Caco-2 (cell line): ENCODE results near the gene KCNC4. TPM values are rescaled to one million over a fixed set of nuclear protein-coding genes. Genes with fewer than 3 reads are reported as not detected.

Experiments used
- BruUV-seq: library from RNA; stranded (reverse); fragments of 400-500 nt; replicated peaks from 2 replicates; lab custom pipeline; 2021; lab: Mats Ljungman, UMichigan
- CTCF ChIA-PET: fragments of 300-600 bp; sonication (Branson Sonifier 250); formaldehyde crosslinking; loops from one replicate; lab custom pipeline; 2022; ENCODE audit warnings: antibody characterized with exemption; lab: Charles Lee
- POLR2A ChIA-PET: fragments of 300-600 bp; sonication (Branson Sonifier 250); formaldehyde crosslinking; loops from one replicate; lab custom pipeline; 2022; ENCODE audit warnings: antibody characterized with exemption; lab: Charles Lee
- DNase-seq, 2 experiments: peaks; one replicate each; pipeline versions ENCODE4 v3.0.0 to v3.0.0-alpha.2; 2020 to 2022
- H3K27me3 ChIP-seq: replicated peaks from 2 replicates; pipeline ENCODE4 v1.6.0; 2011; ENCODE audit warnings: low read length; ENCODE audit not compliant: control insufficient read depth, insufficient read depth
- H3K36me3 ChIP-seq: 2 replicates; pipeline ENCODE4 v1.5.1; 2011; ENCODE audit warnings: low read length; ENCODE audit not compliant: control insufficient read depth, insufficient read depth
- H3K4me1 ChIP-seq: fragments of 250-450 bp; sonication (Bioruptor Pico); 2 replicates; pipeline ENCODE4 v1.5.1; 2020; ENCODE audit warnings: mild to moderate bottlenecking
- H3K4me3 ChIP-seq: 2 replicates; pipeline ENCODE4 v1.5.1; 2011; ENCODE audit warnings: low read depth, mild to moderate bottlenecking, control low read depth, low read length
- H3K9me3 ChIP-seq: fragments of 250-450 bp; sonication (Bioruptor Pico); 2 replicates; pipeline ENCODE4 v1.5.1; 2020; ENCODE audit warnings: mild to moderate bottlenecking, moderate library complexity
- H3K27ac Mint-ChIP-seq: one replicate; pipeline ENCODE4 v1.8.0; 2022; ENCODE audit warnings: mixed read lengths; ENCODE audit not compliant: unreplicated experiment
- H3K27me3 Mint-ChIP-seq: one replicate; pipeline ENCODE4 v1.8.0; 2022; ENCODE audit warnings: mixed read lengths; ENCODE audit not compliant: insufficient read depth, unreplicated experiment
- H3K36me3 Mint-ChIP-seq: one replicate; pipeline ENCODE4 v1.8.0; 2022; ENCODE audit warnings: mild to moderate bottlenecking, mixed read lengths; ENCODE audit not compliant: insufficient read depth, unreplicated experiment
- H3K4me1 Mint-ChIP-seq: one replicate; pipeline ENCODE4 v1.8.0; 2022; ENCODE audit warnings: low read depth, mixed read lengths; ENCODE audit not compliant: unreplicated experiment
- H3K4me3 Mint-ChIP-seq: one replicate; pipeline ENCODE4 v1.8.0; 2022; ENCODE audit warnings: mild to moderate bottlenecking, moderate library complexity, mixed read lengths; ENCODE audit not compliant: unreplicated experiment
- H3K9me3 Mint-ChIP-seq: one replicate; pipeline ENCODE4 v1.8.0; 2022; ENCODE audit warnings: mixed read lengths; ENCODE audit not compliant: unreplicated experiment
- CTCF ChIP-seq, 2 experiments: fragments of 200-600 bp in 1 of 2; IDR thresholded peaks; 1 replicate in 1 of 2; 2 replicates in 1 of 2; pipeline versions ENCODE4 v1.5.1 to v1.8.0; 2011 to 2022; ENCODE audit warnings: antibody characterized with exemption in 1 of 2, control low read depth in 1 of 2, inconsistent platforms in 1 of 2, low read depth in 1 of 2, low read length in 1 of 2, mild to moderate bottlenecking in 1 of 2, moderate library complexity in 1 of 2; ENCODE audit not compliant: insufficient read depth in 1 of 2, severe bottlenecking in 1 of 2, unreplicated experiment in 1 of 2
- intact Hi-C: fragments of 100-400 bp; cut with micrococcal nuclease; formaldehyde crosslinking; loops from one replicate; pipeline ENCODE4 v1.10.0; 2022; ENCODE audit not compliant: unreplicated experiment
- total RNA-seq: library from RNA; stranded (reverse); gene quantifications from 2 replicates; pipeline ENCODE4 v1.2.3, GENCODE V29; 2022

The KCNC4 gene
- total RNA-seq, 1 experiment from 2014 or later, result 5.3 TPM

DNA sequence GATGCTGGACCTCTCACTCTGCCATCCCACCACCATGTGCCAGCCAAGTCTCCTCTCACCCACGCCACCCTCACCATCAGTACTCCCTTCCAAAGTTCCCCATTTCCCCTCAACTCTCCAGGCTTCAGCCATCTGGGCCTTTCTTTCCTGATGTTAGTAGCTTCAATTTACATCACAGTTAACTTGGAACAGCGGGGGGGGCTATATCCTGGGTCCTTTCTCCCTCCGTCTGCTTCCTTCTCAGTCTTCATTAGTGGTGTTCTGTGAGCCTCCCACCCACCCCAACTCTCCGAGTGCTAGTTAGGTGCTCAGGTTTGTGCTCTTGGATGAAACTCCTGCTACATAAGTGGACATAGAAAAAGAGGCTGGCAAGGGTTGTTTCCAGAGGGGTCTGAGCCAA, 31.9 kb downstream of the KCNC4 start:
- H3K27me3 Mint-ChIP-seq, result peaks cover 3% of the 10 kb centered on the region
- no peaks in the 10 kb centered on the region for H3K4me1 Mint-ChIP-seq
- no peak overlapping the region for H3K4me3 Mint-ChIP-seq
- intact Hi-C loops, result no loop called here
- H3K36me3 Mint-ChIP-seq, result no peaks in the 10 kb centered on the region
- H3K27ac Mint-ChIP-seq, result no peak overlapping the region
- ChIA-PET CTCF (no interaction called here), POLR2A (no interaction called here)
- Histone ChIP-seq H3K4me1 (no peaks in the 10 kb centered on the region), H3K27me3 (no peaks in the 10 kb centered on the region), H3K4me3 (no peak overlapping the region), H3K9me3 (no peaks in the 10 kb centered on the region), H3K36me3 (no peaks in the 10 kb centered on the region)
- H3K9me3 Mint-ChIP-seq, result no peaks in the 10 kb centered on the region
- no peak for TF ChIP-seq CTCF (IDR thresholded peaks at IDR 0.05; ENCODE audit: insufficient read depth in 1 of 2, low read depth in 1 of 2, low read length in 1 of 2, severe bottlenecking in 1 of 2, unreplicated experiment in 1 of 2)
- no TSS peak for BruUV-seq
- DNase-seq, result no peak

- ChIA-PET POLR2A (no interaction called here), CTCF (no interaction called here)
- no peaks in the 10 kb centered on the region for H3K36me3 ChIP-seq
- no peak for DNase-seq
- Mint-ChIP-seq H3K9me3 (no peaks in the 10 kb centered on the region), H3K4me3 (no peak overlapping the region), H3K27ac (no peak overlapping the region), H3K4me1 (no peaks in the 10 kb centered on the region), H3K36me3 (no peaks in the 10 kb centered on the region), H3K27me3 (peaks cover 3% of the 10 kb centered on the region)
- no peaks in the 10 kb centered on the region for H3K4me1 ChIP-seq
- BruUV-seq, result no TSS peak
- no peaks in the 10 kb centered on the region for H3K9me3 ChIP-seq
- H3K27me3 ChIP-seq, result no peaks in the 10 kb centered on the region
- intact Hi-C loops, result no loop called here
- H3K4me3 ChIP-seq, result no peak overlapping the region
- no peak for TF ChIP-seq CTCF (IDR thresholded peaks at IDR 0.05; ENCODE audit: insufficient read depth in 1 of 2, low read depth in 1 of 2, low read length in 1 of 2, severe bottlenecking in 1 of 2, unreplicated experiment in 1 of 2)
Observed at GRCh38 chr1:110242731-110243130, 32.6 kb downstream of the KCNC4 start.

GRCh38 chr1:110243146-110243545, 33.0 kb downstream of the KCNC4 start:
- H3K27ac Mint-ChIP-seq, result no peak overlapping the region

More at GRCh38 chr1:110243146-110243545, 33.0 kb downstream of the KCNC4 start:
- intact Hi-C loops, result no loop called here
- ChIA-PET POLR2A (no interaction called here), CTCF (no interaction called here)
- no peak for DNase-seq
- H3K4me3 Mint-ChIP-seq, result no peak overlapping the region
- Histone ChIP-seq H3K27me3 (no peaks in the 10 kb centered on the region), H3K36me3 (no peaks in the 10 kb centered on the region), H3K9me3 (no peaks in the 10 kb centered on the region), H3K4me1 (no peaks in the 10 kb centered on the region), H3K4me3 (no peak overlapping the region)
- peaks cover 3% of the 10 kb centered on the region for H3K27me3 Mint-ChIP-seq
- H3K36me3 Mint-ChIP-seq, result no peaks in the 10 kb centered on the region
- no peak for TF ChIP-seq CTCF (IDR thresholded peaks at IDR 0.05; ENCODE audit: insufficient read depth in 1 of 2, low read depth in 1 of 2, low read length in 1 of 2, severe bottlenecking in 1 of 2, unreplicated experiment in 1 of 2)
- BruUV-seq, result no TSS peak
- H3K9me3 Mint-ChIP-seq, result no peaks in the 10 kb centered on the region
- H3K4me1 Mint-ChIP-seq, result no peaks in the 10 kb centered on the region
